H54 (cell line): ENCODE results near the gene TBXT.
"Not testable (repeated sequence)": the region's sequence is repeated elsewhere in the genome, so short reads cannot be mapped to it uniquely, and the experiment has no call there.

ENCODE experiments used
- DNase-seq: peaks from one replicate; pipeline ENCODE4 v3.0.0; 2011; ENCODE audit warnings: low spot score, mixed read lengths; ENCODE audit not compliant: insufficient read length
- FAIRE-seq: peaks from 3 replicates; lab custom pipeline; 2011; peaks lifted over from hg19 to GRCh38; lab: Jason Lieb, UNC
- POLR2A ChIP-seq: IDR thresholded peaks from 2 replicates; pipeline ENCODE4 v1.6.1; 2011; ENCODE audit warnings: low read depth, mild to moderate bottlenecking, low read length

TBXT gene

DNA sequence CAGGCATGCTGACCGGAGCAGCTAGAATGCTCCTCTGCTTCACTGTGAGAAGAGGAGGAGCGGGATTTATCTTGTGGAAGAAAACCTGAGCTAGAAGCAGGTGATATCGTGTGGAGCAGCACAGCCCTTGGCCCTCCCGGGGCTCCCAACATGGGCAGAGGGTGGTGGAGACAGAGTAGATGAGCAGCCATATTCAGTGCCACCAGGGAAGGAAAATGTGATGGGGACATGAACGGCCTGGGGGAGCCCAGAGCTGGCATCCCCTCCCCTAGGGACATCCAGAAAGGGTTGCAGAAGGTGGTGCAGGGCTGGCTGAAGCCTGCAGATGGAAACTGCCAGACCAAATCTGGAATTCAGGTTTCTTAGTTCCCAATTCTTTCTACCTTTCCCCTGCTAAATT is 24.9 kb upstream of the TBXT start:
- DNase-seq (no peak), FAIRE-seq (no peak)
- no peak for TF ChIP-seq POLR2A

DNA sequence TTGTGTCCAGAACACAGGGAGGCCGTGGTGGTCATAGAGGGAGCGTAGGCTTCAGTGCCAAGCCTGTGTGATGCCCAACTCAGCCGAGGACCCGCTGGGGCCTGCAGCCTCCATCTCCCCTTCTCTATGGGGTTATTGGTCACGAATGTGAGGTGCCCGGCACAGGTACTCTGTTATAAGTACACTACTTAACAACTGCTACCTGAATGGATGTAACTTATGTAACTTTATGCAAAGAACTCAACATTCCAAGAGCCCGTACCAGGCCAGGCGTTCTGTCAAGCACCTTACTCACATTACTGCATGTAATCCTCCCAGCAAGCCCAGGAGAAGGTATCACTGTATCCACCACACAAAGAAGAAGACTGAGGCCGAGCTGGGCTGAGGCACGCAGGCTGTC is 24.5 kb upstream of the TBXT start:
- no peak for TF ChIP-seq POLR2A
- FAIRE-seq (no peak), DNase-seq (no peak)

DNA sequence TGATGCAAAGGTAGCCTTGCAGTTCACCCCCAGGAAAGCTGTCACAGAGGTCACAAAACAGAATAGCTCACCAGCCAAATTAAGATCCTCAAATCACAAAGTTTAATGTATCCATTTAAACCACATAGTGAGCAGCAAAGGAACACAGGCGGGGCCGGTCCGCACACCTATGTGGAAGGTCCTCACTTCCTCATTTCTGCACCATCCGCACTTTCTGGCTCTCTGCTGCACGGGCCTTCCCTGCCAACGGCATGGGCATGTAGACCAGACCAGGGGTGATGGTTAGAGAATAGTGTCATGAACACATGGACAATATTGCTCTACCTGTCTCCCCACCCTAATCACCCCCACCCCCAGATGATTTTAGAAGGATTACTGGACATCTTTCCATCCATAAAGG is 12.1 kb upstream of the TBXT start:
- FAIRE-seq (no peak), DNase-seq (no peak)
- no peak for TF ChIP-seq POLR2A

DNA sequence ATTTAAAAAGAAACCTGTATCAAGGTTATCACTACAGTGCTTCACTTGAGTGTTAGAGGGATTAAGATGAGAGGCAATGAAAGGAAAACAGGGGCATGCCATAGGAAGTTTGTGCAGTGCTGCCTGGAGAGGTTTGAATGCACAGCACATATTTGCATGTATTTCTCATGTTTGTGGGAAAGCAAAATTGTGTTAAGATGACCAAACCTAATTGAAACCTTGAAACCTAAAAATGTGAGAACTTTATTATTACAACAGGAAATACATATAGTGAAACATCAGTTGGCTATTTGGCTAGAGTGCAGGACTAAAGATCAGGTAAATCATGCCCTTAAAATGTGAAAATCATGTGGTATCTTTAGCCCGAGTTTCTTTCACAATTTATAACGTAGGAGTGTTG is 8.5 kb upstream of the TBXT start:
- FAIRE-seq, result no peak
- no peak for DNase-seq
- no peak for TF ChIP-seq POLR2A

DNA sequence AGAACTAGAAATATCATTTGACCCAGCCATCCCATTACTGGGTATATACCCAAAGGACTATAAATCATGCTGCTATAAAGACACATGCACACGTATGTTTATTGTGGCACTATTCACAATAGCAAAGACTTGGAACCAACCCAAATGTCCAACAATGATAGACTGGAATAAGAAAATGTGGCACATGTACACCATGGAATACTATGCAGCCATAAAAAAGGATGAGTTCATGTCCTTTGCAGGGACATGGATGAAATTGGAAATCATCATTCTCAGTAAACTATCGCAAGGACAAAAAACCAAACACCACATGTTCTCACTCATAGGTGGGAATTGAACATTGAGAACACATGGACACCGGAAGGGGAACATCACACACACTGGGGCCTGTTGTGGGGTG is 7.4 kb upstream of the TBXT start:
- not testable (repeated sequence) for DNase-seq, FAIRE-seq

DNA sequence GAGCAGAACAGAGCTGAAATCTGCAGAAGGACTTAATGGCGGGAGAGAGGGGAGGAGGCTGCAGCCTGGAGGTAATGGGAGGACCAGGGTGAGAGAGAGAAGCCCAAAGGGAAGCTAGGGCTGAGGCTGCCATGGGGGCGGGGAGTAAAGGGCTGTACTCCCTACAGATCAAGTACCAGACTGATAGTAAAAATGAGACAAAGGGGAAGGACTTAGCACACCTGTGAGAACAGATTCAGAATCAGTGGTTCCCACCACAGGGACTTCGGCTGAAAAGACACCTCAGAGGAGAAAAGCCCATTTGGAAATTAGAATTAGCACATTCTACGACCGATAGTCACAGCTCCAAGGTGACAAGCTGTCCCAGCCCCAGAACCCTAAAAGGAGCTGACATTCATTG is 6.4 kb upstream of the TBXT start:
- no peak for FAIRE-seq
- no peak for TF ChIP-seq POLR2A

DNA sequence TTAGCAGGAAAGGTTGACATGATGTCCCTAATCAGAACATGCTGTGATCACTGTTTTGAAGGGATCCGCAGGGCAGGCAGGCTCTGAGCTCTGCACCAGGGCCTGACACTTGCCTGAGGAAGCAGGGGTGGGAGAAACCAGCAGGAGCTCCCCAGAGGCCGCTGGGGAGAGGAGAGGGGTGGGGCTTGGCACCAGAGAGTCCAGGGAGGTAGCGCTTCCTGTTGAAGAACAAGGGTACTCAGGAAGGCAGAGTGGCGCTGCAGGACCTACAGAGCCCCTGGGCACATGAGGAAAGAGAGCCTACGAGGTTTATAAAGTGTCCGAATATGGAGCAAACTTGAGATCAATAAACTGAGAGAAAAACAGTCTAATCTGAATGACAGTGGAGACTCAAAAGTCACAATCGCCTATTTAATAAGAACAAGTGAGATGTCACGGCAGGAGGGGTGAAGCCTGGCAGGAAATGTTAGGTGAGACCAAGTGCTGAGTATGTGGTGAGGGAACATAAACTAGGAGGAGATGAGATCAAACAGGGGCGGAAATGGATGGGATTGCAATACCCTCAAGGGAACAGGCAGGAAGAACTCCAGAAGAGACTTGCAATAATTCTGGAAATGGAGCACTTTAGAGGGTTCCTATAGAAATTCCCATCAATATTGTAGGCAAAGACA is 5.8 kb upstream of the TBXT start:
- FAIRE-seq (no peak), DNase-seq (peak; percentile 17)
- TF ChIP-seq POLR2A, result no peak

More for the DNA sequence above, 6.4 kb upstream of the TBXT start:
- DNase-seq, result no peak

DNA sequence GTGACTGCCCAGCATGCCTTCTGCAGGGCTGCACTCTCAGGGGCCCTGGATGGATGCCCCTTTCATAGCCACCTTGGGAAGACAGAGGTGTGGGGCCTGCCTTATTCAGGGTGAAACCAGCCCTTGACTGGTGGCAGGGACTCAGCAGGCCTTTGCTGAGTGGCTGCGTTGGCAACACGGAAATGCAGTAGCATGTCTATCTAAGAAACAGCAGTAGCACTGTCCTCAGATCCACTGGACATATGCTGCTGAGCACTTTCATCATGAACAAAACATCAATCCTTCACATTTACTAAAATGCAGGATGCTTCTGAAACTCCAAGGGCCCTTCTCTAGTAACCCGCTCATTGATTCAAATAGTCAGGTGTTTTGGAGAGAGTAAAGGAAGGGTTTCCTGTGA is 4.9 kb upstream of the TBXT start:
- DNase-seq (no peak), FAIRE-seq (no peak)
- TF ChIP-seq POLR2A, result no peak

DNA sequence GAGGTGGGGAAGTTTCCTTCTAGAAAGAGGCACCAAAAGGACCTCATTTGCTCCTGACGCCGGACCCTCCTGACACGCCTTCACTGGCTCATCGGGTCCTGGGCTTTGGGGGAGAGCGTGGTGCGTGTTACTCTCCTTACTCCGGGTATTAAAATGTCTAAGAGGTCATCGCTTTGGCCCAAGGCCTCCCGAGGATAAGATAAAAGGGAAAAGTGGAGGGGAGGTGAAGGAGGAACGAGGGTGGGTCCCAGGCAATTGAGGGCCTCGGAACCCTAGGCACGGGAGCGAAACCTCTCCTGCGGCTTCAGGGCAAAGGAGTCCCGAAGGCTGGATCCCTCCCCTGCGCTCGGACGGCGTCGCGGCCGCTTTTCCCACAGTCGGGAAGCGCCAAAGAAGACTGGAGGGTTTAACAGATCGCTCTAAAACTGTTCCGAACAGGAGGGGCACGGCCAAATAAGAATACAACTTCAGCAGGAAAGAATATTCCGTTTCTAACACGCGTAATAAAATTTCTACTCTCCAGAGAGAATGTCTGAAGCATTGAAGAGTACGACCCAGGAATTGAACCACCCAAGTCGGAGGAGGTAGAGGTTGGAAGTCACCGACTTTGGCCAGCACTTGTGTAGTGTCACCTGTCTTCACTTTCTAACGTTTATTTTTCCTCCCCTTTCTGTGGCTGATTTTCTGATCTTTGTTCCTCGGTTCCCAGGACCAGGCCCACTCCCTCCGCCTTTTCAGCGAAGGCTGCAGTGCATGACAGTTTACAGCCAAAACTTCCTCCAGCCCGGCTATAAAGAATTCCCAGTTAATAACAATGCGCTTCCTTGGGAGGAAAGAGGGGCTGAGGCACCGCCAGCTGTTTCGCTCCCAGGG is 2.1 kb upstream of the TBXT start:
- TF ChIP-seq POLR2A, result no peak
- FAIRE-seq (no peak), DNase-seq (no peak)

DNA sequence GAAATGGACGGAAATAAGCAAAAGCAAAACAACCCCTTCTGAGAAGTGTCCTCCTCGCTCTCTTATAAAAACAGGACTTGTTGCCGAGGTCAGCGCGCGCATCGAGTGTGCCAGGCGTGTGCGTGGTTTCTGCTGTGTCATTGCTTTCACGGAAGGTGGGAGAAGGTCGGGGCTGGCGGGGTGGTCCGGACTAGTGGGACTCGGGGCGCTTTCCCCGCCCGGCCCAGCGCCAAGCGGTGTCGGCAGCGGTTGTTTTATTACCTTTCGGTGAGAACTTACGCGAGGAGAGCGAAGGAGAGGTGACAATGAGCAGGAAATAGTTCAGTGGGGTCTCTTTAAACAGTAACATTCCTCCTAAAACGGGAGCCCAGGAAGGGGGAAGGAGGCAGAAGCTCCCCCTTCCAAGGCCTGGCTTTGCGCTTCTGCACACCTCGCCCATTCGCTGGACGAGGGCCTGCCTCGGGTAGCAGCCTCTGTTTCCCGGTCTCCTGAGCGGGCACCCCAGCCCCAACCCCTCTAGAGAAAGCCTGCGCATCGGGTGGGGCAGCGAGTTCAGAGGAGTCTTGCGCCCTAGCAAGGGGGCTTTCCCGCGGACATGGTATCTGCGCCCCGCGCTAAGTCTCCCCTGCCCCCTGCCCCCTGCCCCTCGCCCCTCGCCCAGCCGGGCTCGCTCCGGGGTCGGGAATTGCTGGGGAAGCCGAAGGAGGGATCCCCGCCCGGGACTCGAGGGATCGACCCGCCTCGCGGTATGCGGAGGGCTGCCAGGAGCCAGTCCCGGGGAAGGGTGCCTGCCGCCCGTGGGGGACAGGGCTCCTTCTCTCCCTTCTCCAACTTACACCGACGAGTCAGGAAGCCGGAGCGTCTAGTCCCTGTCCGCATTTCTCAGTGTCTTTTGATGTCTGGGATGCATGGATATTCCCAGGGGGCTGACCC is 1.2 kb upstream of the TBXT start:
- FAIRE-seq (no peak), DNase-seq (no peak)
- TF ChIP-seq POLR2A, result no peak

DNA sequence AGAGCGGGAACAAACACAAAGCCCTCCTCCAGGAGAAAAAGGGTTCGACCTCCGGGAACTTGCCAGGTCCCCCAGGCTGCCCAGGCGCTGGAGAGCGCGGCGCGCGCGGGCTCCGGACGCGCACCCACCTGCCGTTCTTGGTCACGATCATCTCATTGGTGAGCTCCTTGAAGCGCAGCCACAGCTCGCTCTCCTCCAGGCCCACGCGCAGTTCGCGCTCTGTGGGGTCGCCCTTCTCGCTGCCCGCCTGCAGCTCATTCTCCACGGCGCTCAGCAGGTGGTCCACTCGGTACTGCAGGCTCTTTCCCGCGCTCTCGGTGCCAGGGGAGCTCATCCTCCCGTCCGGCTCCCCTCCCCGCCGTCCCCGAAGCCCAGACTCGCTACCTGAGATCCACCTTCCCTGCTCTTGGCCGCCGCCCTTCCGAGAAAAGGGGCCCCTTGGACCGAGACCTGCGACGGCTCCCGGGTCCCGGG is 356 bp downstream of the TBXT start:
- TF ChIP-seq POLR2A, result no peak
- DNase-seq (no peak), FAIRE-seq (no peak)

DNA sequence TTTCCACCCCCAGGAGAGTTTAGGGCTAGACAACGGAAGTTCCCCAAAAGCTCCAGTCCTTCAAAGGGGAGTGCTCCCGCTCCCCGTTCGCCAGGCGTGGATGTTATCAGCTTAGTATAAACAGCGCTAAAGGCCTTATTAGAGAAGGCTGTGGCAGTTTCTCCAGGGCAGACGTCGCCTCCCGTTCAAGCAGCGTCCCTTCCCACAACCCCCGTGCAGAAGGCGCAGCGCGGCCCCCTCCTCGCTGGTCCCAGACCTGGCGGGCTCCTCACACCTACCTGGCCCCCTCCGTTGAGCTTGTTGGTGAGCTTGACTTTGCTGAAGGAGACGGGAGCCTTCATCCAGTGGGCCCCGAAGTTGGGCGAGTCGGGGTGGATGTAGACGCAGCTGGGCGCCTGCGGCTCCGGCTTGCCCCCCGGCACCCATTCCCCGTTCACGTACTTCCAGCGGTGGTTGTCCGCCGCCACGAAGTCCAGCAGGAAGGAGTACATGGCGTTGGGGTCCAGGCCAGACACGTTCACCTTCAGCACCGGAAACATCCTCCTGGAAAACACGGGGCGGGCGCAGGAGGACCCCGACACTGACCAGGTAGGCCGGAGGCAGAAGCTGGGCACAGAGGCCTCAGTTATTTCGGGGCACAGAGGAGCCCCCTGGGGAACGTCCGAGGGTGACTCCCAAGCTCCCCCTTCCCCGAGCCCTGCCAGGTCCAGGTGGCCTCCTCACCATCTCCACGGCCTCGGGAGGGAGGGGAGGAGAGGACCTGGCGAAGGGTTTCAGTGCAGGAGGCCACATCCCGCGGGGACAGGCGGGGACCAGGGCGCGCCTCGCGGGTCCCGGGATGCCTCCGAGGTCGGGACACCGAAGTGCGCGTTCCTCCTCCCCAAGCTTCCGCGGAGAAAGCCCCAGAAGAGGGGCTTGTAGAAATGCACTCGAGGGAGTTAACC is 1.1 kb downstream of the TBXT start:
- no peak for TF ChIP-seq POLR2A
- DNase-seq (no peak), FAIRE-seq (no peak)

DNA sequence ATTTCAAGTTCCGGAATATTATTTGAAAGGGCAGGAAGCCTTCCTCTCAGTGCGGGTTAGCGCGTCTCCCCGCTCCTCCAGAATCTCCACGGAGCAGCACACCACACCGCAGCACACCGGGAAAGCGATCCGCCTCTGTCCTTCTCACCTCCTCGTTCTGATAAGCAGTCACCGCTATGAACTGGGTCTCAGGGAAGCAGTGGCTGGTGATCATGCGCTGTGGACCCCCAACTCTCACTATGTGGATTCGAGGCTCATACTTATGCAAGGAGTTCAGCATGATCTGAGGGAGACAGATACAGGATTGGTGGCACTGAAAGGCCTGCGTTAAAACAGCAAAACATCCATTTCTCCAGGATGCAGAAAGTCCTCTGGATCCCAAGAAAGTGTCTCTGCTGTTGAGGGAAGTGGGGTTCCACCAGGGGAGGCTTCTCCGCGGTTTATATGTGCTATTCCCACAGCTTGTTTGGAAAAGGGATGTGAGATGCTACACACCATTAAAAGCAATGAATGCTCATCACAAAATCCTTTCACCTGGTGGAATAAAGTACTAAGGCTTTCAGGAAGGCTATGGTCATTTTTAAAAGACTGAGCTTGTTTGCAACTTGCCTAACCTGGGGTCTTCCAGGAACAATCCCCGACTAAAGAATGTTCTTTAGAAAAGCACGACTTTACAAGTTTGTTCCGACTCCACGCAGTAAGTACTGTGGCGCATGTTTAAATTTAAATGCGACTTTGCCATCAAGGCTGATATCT is 1.9 kb downstream of the TBXT start:
- no peak for FAIRE-seq
- no peak for TF ChIP-seq POLR2A
- DNase-seq, result no peak
